Measurements from ENCODE around the gene GRAMD1A. TPM values are rescaled to one million over a fixed set of nuclear protein-coding genes. Genes with fewer than 3 reads are reported as not detected.
A peak's percentile ranks its signal among the peaks of the same experiment; 100 is the strongest.

The GRAMD1A gene
- total and polyA plus RNA-seq, 2 donors (not counting 1 experiment from before 2014, with no cell fraction given): 83.8 to 102 TPM

GRCh38 chr19:35002037-35002535 is 2.0 kb downstream of the GRAMD1A start:
- intact Hi-C loops (cut with micrococcal nuclease): loop anchor here (5.0 kb wide), 1 partner anchor 270 kb away; the partner anchor contains the start of gene ZNF181
- POLR2A ChIA-PET: no interaction called here
- peak overlapping the region in 1 of 2 donors; percentile 84 for H3K27ac ChIP-seq (ENCODE audit: low read length in 2 of 2)
- H3K4me1 ChIP-seq (ENCODE audit: control insufficient read depth in 2 of 2, insufficient read depth in 2 of 2, low read length in 2 of 2): peaks cover 47 to 61% of the 10 kb centered on the region in 2 donors
- no peaks in the 10 kb centered on the region for H3K9me3 ChIP-seq (ENCODE audit: control extremely low read depth in 1 of 3, control insufficient read depth in 2 of 3, insufficient read depth in 1 of 3, low read length in 2 of 3)
- 93% methylated on average over 10 of the region's 11 CpGs for WGBS (ENCODE audit: insufficient coverage)
- peaks cover 56% of the 10 kb centered on the region for H3K4me1 Mint-ChIP-seq
- DNase-seq (no peak), ATAC-seq (ENCODE audit: low read depth) (no peak)
- CTCF ChIA-PET: interaction anchor here (5.0 kb wide), 1 partner anchor 11 kb away, joined by 32 read pairs; no protein-coding TSS in a partner anchor
- peak overlapping the region in 1 of 5 experiments; percentile 28 for H3K4me3 ChIP-seq (ENCODE audit: control extremely low read depth in 1 of 5, extremely low read depth in 1 of 5, insufficient read depth in 1 of 5, low read depth in 2 of 5, low read length in 4 of 5)
- peak overlapping the region; percentile 99 for H3K4me2 ChIP-seq (replicated peaks; ENCODE audit: low read depth, low read length, poor library complexity, severe bottlenecking)
- H3K27me3 ChIP-seq (replicated peaks in 1 of 4; ENCODE audit: control extremely low read depth in 1 of 4, control insufficient read depth in 3 of 4, insufficient read depth in 4 of 4, low read length in 3 of 4): no peaks in the 10 kb centered on the region
- H2AFZ ChIP-seq (ENCODE audit: insufficient read depth, low read depth, low read length, poor library complexity, severe bottlenecking): no peak overlapping the region
- H3K27me3 Mint-ChIP-seq: no peaks in the 10 kb centered on the region
- H3K36me3 ChIP-seq (replicated peaks in 1 of 2; ENCODE audit: control extremely low read depth in 1 of 2, control insufficient read depth in 1 of 2, extremely low read depth in 1 of 2, insufficient read depth in 2 of 2, low read length in 1 of 2): peaks cover 3 to 14% of the 10 kb centered on the region in 2 experiments
- peaks cover 39% of the 10 kb centered on the region for H4K20me1 ChIP-seq (ENCODE audit: control insufficient read depth, insufficient read depth, low read length, poor library complexity, severe bottlenecking)
- peaks cover 59% of the 10 kb centered on the region for H3K79me2 ChIP-seq (ENCODE audit: control insufficient read depth, insufficient read depth, low read length)
- peak overlapping the region; percentile 93 for H3K4me3 Mint-ChIP-seq
- H3K27ac Mint-ChIP-seq: peak overlapping the region; percentile 85
- no peaks in the 10 kb centered on the region for H3K9me3 Mint-ChIP-seq (ENCODE audit: insufficient read depth)
- TF ChIP-seq EZH2 (IDR thresholded peaks at IDR 0.05; ENCODE audit: borderline replicate concordance, insufficient read depth, low read depth, low read length, poor library complexity, severe bottlenecking): no peak
- TF ChIP-seq CTCF (IDR thresholded peaks at IDR 0.05): no peak
- no peak overlapping the region for H3K9ac ChIP-seq (ENCODE audit: low read length)

- H2AFZ ChIP-seq (ENCODE audit: insufficient read depth, low read depth, low read length, poor library complexity, severe bottlenecking): no peak overlapping the region
- ChIA-PET CTCF (interaction anchor here (5.0 kb wide), 1 partner anchor 9 kb away, joined by 32 read pairs; no protein-coding TSS in a partner anchor), POLR2A (no interaction called here)
- no peak for TF ChIP-seq EZH2 (IDR thresholded peaks at IDR 0.05; ENCODE audit: borderline replicate concordance, insufficient read depth, low read depth, low read length, poor library complexity, severe bottlenecking)
- TF ChIP-seq CTCF (IDR thresholded peaks at IDR 0.05): no peak
- intact Hi-C loops (cut with micrococcal nuclease): loop anchor here (5.0 kb wide), 1 partner anchor 272 kb away; the partner anchor contains the start of gene ZNF181
- Mint-ChIP-seq H3K4me3 (peak overlapping the region; percentile 16), H3K27ac (peak overlapping the region; percentile 41), H3K9me3 (ENCODE audit: insufficient read depth) (no peaks in the 10 kb centered on the region), H3K27me3 (no peaks in the 10 kb centered on the region), H3K4me1 (peaks cover 35% of the 10 kb centered on the region)
- H3K4me3 ChIP-seq (ENCODE audit: control extremely low read depth in 1 of 5, extremely low read depth in 1 of 5, insufficient read depth in 1 of 5, low read depth in 2 of 5, low read length in 4 of 5): no peak overlapping the region
- H3K27ac ChIP-seq (ENCODE audit: low read length in 2 of 2): no peak overlapping the region
- H3K4me2 ChIP-seq (replicated peaks; ENCODE audit: low read depth, low read length, poor library complexity, severe bottlenecking): no peak overlapping the region
- ATAC-seq (ENCODE audit: low read depth) (no peak), DNase-seq (no peak)
- no peaks in the 10 kb centered on the region for H3K27me3 ChIP-seq (replicated peaks in 1 of 4; ENCODE audit: control extremely low read depth in 1 of 4, control insufficient read depth in 3 of 4, insufficient read depth in 4 of 4, low read length in 3 of 4)
- 98% methylated on average over 17 of the region's 18 CpGs for WGBS (ENCODE audit: insufficient coverage)
- H3K9me3 ChIP-seq (ENCODE audit: control extremely low read depth in 1 of 3, control insufficient read depth in 2 of 3, insufficient read depth in 1 of 3, low read length in 2 of 3): no peaks in the 10 kb centered on the region
- peaks cover 55% of the 10 kb centered on the region for H3K79me2 ChIP-seq (ENCODE audit: control insufficient read depth, insufficient read depth, low read length)
- peaks cover 31 to 35% of the 10 kb centered on the region in 2 donors for H3K4me1 ChIP-seq (ENCODE audit: control insufficient read depth in 2 of 2, insufficient read depth in 2 of 2, low read length in 2 of 2)
- peaks cover 46% of the 10 kb centered on the region for H4K20me1 ChIP-seq (ENCODE audit: control insufficient read depth, insufficient read depth, low read length, poor library complexity, severe bottlenecking)
- no peak overlapping the region for H3K9ac ChIP-seq (ENCODE audit: low read length)
- peaks cover 3 to 25% of the 10 kb centered on the region in 2 experiments for H3K36me3 ChIP-seq (replicated peaks in 1 of 2; ENCODE audit: control extremely low read depth in 1 of 2, control insufficient read depth in 1 of 2, extremely low read depth in 1 of 2, insufficient read depth in 2 of 2, low read length in 1 of 2)
Measured at GRCh38 chr19:35004517-35005255, 4.6 kb downstream of the GRAMD1A start.
